Measurements from ENCODE around the gene SLC6A9.
A peak's percentile ranks its signal among the peaks of the same experiment; 100 is the strongest.

Gene SLC6A9

DNA sequence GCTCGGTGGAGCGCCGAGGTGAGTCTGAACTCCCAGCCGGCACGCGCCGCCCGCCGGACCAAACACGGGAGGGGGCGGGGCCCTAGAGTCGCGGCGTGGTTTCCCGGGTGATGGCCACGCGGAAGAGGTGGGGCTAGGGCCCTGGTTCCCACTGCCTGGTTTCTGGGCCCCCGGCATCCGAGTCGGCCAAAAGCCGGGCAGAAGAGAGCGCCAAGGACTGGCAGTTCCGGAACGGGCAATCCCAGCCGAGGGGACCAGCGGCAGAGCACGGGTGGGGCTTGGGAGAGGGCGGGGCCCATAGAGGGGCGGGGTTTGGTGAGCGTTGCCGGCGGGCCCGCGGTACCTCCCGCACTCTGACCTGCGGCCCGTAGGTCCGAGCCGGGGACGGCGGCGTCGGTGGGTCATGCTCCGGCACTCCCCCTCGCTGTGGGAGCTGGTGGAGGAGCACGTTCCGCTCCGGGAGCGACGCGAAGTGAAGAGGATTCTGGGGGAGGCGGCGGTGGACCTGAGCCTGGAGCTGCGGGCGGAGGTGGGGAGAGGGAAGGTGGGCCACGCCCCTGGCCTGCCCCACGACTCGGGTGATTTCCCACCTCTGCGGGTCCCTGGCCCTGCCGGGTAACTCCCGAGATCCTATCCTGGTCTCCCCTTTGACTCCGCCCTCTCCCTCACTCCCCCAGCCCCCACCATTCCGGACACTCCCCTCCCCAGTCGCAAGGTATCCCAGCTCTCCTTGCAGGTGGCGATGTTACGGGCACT, 39.6 kb downstream of the SLC6A9 start, which contains the start of gene CCDC24:
CCDC24 (plus strand) TSS at position 124 of the 756 bp plus-strand sequence; CDS start at position 404, 280 bp downstream.
- Mint-ChIP-seq H3K9me3 (no peaks in the 10 kb centered on the region), H3K4me3 (peak within 1 kb of the TSS; percentile 94), H3K27me3 (no peaks in the 10 kb centered on the region), H3K36me3 (ENCODE audit: insufficient read depth) (peaks cover 2% of the 10 kb centered on the region), H3K27ac (ENCODE audit: low read depth) (peak within 1 kb of the TSS; percentile 81), H3K4me1 (peaks cover 21% of the 10 kb centered on the region)
- ATAC-seq (replicated peaks; ENCODE audit: extremely low read depth, poor library complexity, severe bottlenecking) = peak; percentile 90
- peak; percentile 55 to 59 for DNase-seq (ENCODE audit: low spot score in 2 of 2)

DNA sequence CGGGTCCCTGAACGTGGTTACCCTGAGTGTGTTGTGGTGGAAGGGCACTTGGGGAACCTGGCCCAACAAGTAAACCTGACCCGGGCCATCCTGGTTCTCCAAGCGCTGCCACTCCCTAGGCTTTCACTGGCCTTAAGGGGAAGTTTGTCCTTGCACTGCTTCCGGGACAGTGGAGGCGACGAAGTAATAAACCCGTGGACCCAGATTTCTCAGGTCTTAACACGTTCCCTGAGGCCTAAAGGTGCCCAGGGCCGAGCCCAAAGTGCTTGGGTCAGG, 40.1 kb downstream of the SLC6A9 start:
- Mint-ChIP-seq H3K27me3 (no peaks in the 10 kb centered on the region), H3K36me3 (ENCODE audit: insufficient read depth) (peaks cover 2% of the 10 kb centered on the region), H3K9me3 (no peaks in the 10 kb centered on the region), H3K27ac (ENCODE audit: low read depth) (peak overlapping the region; percentile 81), H3K4me3 (peak overlapping the region; percentile 94), H3K4me1 (peaks cover 21% of the 10 kb centered on the region)
- no peak for ATAC-seq (replicated peaks; ENCODE audit: extremely low read depth, poor library complexity, severe bottlenecking)
- DNase-seq (ENCODE audit: low spot score in 2 of 2) = no peak

DNA sequence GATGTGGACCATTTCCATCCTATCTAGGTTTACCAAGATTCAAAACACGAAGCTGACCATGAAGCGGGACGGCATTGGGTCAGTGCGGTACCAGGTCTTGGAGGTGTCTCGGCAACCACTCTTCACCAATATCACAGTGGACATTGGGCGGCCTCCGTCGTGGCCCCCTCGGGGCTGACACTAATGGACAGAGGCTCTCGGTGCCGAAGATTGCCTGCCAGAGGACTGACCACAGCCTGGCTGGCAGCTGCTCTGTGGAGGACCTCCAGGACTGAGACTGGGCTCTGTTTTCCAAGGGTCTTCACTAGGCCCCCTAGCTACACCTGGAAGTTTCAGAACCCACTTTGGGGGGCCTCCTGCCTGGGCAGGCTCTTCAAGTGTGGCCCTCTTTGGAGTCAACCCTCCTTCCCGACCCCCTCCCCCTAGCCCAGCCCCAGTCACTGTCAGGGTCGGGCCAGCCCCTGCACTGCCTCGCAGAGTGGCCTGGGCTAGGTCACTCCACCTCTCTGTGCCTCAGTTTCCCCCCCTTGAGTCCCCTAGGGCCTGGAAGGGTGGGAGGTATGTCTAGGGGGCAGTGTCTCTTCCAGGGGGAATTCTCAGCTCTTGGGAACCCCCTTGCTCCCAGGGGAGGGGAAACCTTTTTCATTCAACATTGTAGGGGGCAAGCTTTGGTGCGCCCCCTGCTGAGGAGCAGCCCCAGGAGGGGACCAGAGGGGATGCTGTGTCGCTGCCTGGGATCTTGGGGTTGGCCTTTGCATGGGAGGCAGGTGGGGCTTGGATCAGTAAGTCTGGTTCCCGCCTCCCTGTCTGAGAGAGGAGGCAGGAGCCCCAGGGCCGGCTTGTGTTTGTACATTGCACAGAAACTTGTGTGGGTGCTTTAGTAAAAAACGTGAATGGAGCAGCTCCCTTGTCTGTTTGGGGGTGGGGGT, 40.7 kb downstream of the SLC6A9 start:
- ATAC-seq (replicated peaks; ENCODE audit: extremely low read depth, poor library complexity, severe bottlenecking) (no peak), DNase-seq (ENCODE audit: low spot score in 2 of 2) (no peak)
- Mint-ChIP-seq H3K36me3 (ENCODE audit: insufficient read depth) (peaks cover 2% of the 10 kb centered on the region), H3K4me3 (peak overlapping the region; percentile 94), H3K27ac (ENCODE audit: low read depth) (no peak overlapping the region), H3K9me3 (no peaks in the 10 kb centered on the region), H3K27me3 (no peaks in the 10 kb centered on the region), H3K4me1 (peaks cover 21% of the 10 kb centered on the region)

DNA sequence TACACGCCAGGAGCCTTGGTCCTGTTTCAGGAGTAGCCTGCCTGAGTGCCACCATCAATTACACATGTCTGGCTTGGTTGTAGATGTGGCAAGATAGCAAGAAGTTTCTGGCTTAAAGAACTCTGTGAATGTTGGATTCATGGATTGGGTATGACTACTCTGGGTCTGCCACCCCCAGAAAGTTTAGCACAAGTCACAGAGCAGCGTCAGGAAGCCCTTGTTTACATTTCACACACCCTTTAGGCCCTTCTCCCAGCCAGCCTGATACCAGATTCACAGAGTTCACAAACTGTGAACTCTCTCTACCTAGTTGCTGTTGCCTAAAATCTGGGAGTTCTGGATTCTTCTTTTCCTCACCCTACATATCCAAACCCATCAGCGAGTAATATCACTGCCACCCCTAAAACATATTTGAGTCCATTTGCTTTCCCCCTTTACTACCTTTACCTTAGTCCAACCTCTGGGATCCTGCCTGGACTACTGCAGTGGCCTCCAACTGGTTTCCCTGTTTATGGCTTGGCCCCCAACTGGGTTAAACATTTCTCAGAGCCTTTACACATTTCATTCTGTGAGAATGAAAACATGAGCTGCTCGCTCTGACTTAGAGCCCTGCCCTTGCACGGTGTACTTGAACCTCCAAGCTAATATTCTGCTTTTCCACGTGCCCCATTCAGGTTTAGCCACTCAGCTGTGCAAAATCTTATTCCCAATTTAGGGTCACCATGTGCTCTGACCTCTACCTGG, 43.9 kb downstream of the SLC6A9 start:
- no peak for DNase-seq (ENCODE audit: low spot score in 2 of 2)
- no peak for ATAC-seq (replicated peaks; ENCODE audit: extremely low read depth, poor library complexity, severe bottlenecking)
- peaks cover 15% of the 10 kb centered on the region for H3K4me1 Mint-ChIP-seq
- no peak overlapping the region for H3K27ac Mint-ChIP-seq (ENCODE audit: low read depth)
- peaks cover 2% of the 10 kb centered on the region for H3K36me3 Mint-ChIP-seq (ENCODE audit: insufficient read depth)
- H3K4me3 Mint-ChIP-seq = no peak overlapping the region
- no peaks in the 10 kb centered on the region for H3K9me3 Mint-ChIP-seq
- no peaks in the 10 kb centered on the region for H3K27me3 Mint-ChIP-seq

DNA sequence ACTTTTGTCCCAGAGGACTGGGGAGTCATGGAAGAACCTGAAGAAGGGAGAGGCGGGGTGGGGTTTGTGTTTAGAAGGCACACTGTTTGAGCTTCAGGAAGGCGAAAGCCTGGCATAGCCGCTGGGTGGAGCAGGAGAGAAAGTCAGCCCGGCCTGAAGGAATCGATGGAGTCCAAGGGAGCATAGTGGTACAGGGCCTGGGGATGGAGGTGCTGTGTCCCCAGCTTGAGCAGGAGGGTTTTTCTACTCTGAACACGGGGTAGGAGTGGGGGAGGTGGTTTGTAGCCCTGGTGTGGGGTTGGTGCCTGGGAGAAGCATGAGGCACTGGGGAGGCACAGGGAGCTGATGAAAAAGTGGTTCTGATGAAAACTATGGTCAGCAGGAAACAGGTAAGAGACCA, 44.5 kb downstream of the SLC6A9 start:
- peaks cover 9% of the 10 kb centered on the region for H3K4me1 Mint-ChIP-seq
- H3K27ac Mint-ChIP-seq (ENCODE audit: low read depth) = no peak overlapping the region
- DNase-seq (ENCODE audit: low spot score in 2 of 2) (no peak), ATAC-seq (replicated peaks; ENCODE audit: extremely low read depth, poor library complexity, severe bottlenecking) (no peak)
- no peak overlapping the region for H3K4me3 Mint-ChIP-seq
- no peaks in the 10 kb centered on the region for H3K27me3 Mint-ChIP-seq
- H3K9me3 Mint-ChIP-seq = no peaks in the 10 kb centered on the region
- H3K36me3 Mint-ChIP-seq (ENCODE audit: insufficient read depth) = peaks cover 2% of the 10 kb centered on the region

DNA sequence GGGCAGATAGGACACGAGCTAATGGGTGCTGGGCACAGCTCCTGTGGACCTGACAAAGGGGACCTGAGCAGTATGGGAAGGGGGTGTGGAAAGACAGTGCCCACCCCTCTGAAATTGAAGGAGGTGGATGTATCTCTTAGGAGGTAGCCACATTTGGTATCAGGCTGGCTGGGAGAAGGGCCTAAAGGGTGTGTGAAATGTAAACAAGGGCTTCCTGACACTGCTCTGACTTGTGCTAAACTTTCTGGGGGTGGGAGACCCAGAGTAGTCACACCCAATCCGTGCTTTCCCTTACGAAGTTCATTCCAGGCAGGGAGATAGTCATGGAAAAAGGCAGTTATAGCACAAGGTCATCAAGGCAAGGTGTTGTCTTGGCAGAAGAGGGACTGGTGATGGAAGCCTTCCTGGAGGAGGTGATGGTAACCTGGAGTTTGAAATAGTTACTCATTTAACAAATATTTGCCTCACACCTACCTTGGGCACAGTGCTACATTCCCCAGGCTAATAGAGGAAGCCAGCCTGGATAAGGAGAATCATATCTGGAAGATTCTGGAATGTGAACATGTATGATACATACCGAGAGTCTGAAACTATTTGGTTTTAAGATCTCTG, 45.2 kb downstream of the SLC6A9 start:
- no peaks in the 10 kb centered on the region for H3K9me3 Mint-ChIP-seq
- peaks cover 2% of the 10 kb centered on the region for H3K4me1 Mint-ChIP-seq

DNA sequence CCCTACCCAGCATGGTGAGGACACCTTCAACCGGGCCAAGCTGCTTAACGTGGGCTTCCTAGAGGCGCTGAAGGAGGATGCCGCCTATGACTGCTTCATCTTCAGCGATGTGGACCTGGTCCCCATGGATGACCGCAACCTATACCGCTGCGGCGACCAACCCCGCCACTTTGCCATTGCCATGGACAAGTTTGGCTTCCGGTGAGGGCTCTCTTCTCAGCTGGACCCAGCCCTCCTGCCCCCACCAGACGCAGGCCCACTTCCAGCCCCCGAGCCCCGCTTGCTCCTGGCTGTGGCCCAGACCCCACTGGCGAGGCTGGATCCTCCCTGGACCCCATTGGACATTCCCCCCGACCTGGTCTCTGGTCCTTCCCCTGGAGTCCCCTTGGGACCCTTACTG, 46.4 kb downstream of the SLC6A9 start:
- DNase-seq (ENCODE audit: low spot score in 2 of 2) (no peak), ATAC-seq (replicated peaks; ENCODE audit: extremely low read depth, poor library complexity, severe bottlenecking) (no peak)
- Mint-ChIP-seq H3K4me3 (no peak overlapping the region), H3K27ac (ENCODE audit: low read depth) (no peak overlapping the region), H3K4me1 (peaks cover 7% of the 10 kb centered on the region), H3K36me3 (ENCODE audit: insufficient read depth) (no peaks in the 10 kb centered on the region), H3K9me3 (no peaks in the 10 kb centered on the region), H3K27me3 (no peaks in the 10 kb centered on the region)

More for the DNA sequence above, 45.2 kb downstream of the SLC6A9 start:
- H3K36me3 Mint-ChIP-seq (ENCODE audit: insufficient read depth) = no peaks in the 10 kb centered on the region
- no peaks in the 10 kb centered on the region for H3K27me3 Mint-ChIP-seq
- ATAC-seq (replicated peaks; ENCODE audit: extremely low read depth, poor library complexity, severe bottlenecking) (no peak), DNase-seq (ENCODE audit: low spot score in 2 of 2) (no peak)
- no peak overlapping the region for H3K4me3 Mint-ChIP-seq
- no peak overlapping the region for H3K27ac Mint-ChIP-seq (ENCODE audit: low read depth)

DNA sequence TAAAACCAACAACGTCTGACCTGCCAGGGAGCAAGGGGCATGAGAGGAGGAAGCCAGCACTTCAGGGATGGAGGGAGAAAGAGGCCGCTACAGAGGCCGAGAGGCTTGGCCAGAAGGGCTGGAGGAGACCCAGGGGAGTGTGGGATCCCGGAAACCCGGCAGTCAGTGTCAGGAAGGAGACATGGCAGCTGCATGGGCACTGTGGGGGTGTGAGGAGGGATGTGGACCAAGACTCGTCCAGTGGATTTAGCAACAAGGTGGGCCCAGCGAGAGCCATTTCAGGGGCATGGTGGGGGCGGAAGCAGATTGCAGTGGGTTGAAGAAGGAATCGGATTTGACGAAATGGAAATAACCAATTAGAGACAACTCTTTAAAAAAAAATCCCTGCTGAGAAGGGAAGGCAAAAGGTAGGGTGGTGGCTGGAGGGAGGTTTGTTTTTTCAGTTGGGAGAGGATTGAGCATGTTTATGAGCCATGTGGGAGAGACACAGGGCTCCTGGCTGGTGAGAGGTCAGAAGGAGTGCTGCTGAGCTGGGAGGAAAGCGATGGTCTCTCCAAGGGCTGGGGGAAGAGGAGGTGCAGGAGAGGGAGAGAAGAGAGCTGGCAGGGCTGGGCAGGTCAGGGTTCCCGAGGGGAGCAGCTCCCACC, 47.9 kb downstream of the SLC6A9 start:
- H3K4me3 Mint-ChIP-seq = no peak overlapping the region
- peaks cover 7% of the 10 kb centered on the region for H3K4me1 Mint-ChIP-seq
- H3K9me3 Mint-ChIP-seq = no peaks in the 10 kb centered on the region
- H3K27ac Mint-ChIP-seq (ENCODE audit: low read depth) = no peak overlapping the region
- no peaks in the 10 kb centered on the region for H3K27me3 Mint-ChIP-seq
- H3K36me3 Mint-ChIP-seq (ENCODE audit: insufficient read depth) = peaks cover under 1% of the 10 kb centered on the region
- ATAC-seq (replicated peaks; ENCODE audit: extremely low read depth, poor library complexity, severe bottlenecking) = no peak
- no peak for DNase-seq (ENCODE audit: low spot score in 2 of 2)

DNA sequence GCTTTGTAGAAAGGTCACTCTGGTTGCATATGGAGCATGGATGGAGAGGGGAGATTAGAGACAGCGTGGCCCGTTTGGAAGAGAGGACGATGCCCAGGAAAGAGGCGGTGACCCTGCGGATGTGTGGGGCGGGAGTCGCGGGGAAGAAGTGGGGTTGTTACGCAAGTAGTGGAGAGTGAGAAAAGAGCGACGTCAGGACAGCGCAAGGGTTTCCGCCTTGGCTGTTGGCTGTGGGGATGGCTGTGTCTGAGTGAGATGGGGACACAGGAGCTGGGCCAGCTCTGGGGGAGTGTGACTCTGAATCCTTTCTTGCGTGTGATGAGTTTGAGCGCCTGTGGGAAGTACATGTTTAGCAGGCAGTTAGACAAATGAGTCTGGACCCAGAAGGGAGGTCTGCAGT, 48.5 kb downstream of the SLC6A9 start:
- Mint-ChIP-seq H3K36me3 (ENCODE audit: insufficient read depth) (peaks cover 3% of the 10 kb centered on the region), H3K4me1 (peaks cover 10% of the 10 kb centered on the region), H3K27ac (ENCODE audit: low read depth) (no peak overlapping the region), H3K9me3 (no peaks in the 10 kb centered on the region), H3K4me3 (no peak overlapping the region), H3K27me3 (no peaks in the 10 kb centered on the region)
- no peak for DNase-seq (ENCODE audit: low spot score in 2 of 2)
- ATAC-seq (replicated peaks; ENCODE audit: extremely low read depth, poor library complexity, severe bottlenecking) = no peak

DNA sequence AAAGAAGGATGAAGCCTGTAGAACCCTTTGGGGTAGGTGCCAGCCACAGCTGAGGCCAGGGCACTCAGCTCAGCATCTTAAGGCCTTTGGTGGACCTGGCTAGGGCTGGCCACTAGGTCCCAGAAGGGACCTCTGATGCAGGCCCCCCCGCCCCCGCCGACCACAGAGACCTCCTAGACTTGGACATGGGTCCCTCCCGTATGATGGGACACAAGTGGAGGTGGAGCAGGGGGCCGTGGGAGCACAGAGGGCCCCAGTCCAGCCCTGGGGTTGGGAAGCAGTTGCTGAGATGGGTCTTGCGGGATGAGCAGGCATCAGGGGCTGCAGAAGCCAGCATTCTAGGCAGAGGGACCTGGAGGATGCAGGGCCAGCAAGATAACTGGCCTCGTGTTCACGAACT, 49.0 kb downstream of the SLC6A9 start:
- H3K27me3 Mint-ChIP-seq = no peaks in the 10 kb centered on the region
- DNase-seq (ENCODE audit: low spot score in 2 of 2) (no peak), ATAC-seq (replicated peaks; ENCODE audit: extremely low read depth, poor library complexity, severe bottlenecking) (no peak)
- peaks cover 4% of the 10 kb centered on the region for H3K36me3 Mint-ChIP-seq (ENCODE audit: insufficient read depth)
- H3K9me3 Mint-ChIP-seq = no peaks in the 10 kb centered on the region
- H3K4me3 Mint-ChIP-seq = no peak overlapping the region
- no peak overlapping the region for H3K27ac Mint-ChIP-seq (ENCODE audit: low read depth)
- H3K4me1 Mint-ChIP-seq = peaks cover 16% of the 10 kb centered on the region

DNA sequence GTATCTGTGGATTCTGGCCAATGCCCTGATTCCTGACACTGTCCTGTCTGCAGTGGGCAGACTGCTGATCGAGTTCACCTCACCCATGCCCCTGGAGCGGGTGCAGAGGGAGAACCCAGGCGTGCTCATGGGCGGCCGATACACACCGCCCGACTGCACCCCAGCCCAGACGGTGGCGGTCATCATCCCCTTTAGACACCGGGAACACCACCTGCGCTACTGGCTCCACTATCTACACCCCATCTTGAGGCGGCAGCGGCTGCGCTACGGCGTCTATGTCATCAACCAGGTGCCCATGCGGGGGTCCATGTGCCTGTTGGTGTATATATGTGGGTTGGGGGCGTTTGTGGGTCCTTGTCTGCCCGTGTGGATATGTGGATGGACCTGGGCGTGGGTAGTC, 49.6 kb downstream of the SLC6A9 start:
- Mint-ChIP-seq H3K4me3 (no peak overlapping the region), H3K9me3 (no peaks in the 10 kb centered on the region), H3K27me3 (no peaks in the 10 kb centered on the region), H3K4me1 (peaks cover 22% of the 10 kb centered on the region), H3K36me3 (ENCODE audit: insufficient read depth) (peaks cover 8% of the 10 kb centered on the region), H3K27ac (ENCODE audit: low read depth) (no peak overlapping the region)
- DNase-seq (ENCODE audit: low spot score in 2 of 2) (no peak), ATAC-seq (replicated peaks; ENCODE audit: extremely low read depth, poor library complexity, severe bottlenecking) (no peak)

DNA sequence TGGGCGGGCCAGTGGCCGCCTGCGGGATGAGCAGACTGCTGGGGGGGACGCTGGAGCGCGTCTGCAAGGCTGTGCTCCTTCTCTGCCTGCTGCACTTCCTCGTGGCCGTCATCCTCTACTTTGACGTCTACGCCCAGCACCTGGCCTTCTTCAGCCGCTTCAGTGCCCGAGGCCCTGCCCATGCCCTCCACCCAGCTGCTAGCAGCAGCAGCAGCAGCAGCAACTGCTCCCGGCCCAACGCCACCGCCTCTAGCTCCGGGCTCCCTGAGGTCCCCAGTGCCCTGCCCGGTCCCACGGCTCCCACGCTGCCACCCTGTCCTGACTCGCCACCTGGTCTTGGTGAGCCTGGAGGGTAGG, 50.1 kb downstream of the SLC6A9 start:
- no peak overlapping the region for H3K27ac Mint-ChIP-seq (ENCODE audit: low read depth)
- ATAC-seq (replicated peaks; ENCODE audit: extremely low read depth, poor library complexity, severe bottlenecking) = no peak
- peaks cover 27% of the 10 kb centered on the region for H3K4me1 Mint-ChIP-seq
- no peak overlapping the region for H3K4me3 Mint-ChIP-seq
- H3K27me3 Mint-ChIP-seq = no peaks in the 10 kb centered on the region
- no peaks in the 10 kb centered on the region for H3K9me3 Mint-ChIP-seq
- H3K36me3 Mint-ChIP-seq (ENCODE audit: insufficient read depth) = peaks cover 8% of the 10 kb centered on the region
- no peak for DNase-seq (ENCODE audit: low spot score in 2 of 2)
